Renal cortical epithelial cell (primary cell): Measurements from ENCODE around the gene ODF4. TPM values are rescaled to one million over a fixed set of nuclear protein-coding genes. Genes with fewer than 3 reads are reported as not detected.
A peak's percentile ranks its signal among the peaks of the same experiment; 100 is the strongest.
"Not testable (repeated sequence)": the region's sequence is repeated elsewhere in the genome, so short reads cannot be mapped to it uniquely, and the experiment has no call there.

Experiments
- DNase-seq: peaks from one replicate; pipeline ENCODE4 v3.0.0-alpha.2; 2011; ENCODE audit warnings: low read depth
- total RNA-seq: library from RNA; depleted of rRNA; stranded (reverse); fragments of >200 nt; gene quantifications from 2 replicates; pipeline ENCODE4 v1.2.3, GENCODE V29; 2014

The ODF4 gene
- total RNA-seq, 1 donor from 2014 or later = not detected

DNA sequence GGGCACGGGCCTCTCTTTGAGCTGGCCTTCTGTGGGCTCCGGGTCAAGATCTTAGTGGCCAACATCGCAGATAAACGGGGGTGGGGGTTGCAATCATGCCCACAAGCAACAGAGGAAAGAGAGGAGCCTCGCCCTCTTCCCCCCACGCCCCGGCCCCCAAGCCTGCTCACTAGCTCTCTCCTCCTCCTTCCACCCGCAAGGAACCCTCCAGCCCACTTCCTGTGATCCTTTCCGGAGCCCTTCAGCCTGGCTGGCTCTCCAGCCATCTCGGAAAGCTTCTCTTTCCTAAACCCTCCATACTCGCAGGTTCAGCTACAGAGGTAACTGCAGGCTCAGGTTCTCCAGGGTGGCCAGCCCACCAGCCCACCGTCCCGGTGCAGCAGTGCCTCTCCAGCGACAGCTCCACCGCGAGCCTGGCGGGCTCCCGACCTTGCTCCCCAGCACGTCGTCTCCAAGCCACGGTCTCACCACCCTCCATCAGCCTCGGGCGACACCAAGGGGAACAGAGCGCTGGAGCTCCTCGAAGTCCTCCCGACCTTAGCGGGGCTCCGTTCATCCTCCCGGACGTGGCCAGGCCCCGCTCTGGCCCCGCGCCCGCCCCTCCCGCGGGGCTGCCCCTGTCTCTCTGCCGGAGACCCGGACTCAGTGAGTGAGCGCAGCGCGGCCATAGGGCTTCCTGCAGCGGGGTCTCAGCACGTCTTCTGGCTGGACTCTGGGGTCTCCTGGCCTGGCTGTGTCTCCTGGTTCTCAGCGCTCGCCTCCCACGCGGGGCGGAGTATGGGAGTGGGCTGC lies 12.9 kb upstream of the ODF4 start:
- peak; percentile 7 for DNase-seq

GRCh38 chr17:8327303-8327649 lies 12.4 kb upstream of the ODF4 start:
- no peak for DNase-seq

DNA sequence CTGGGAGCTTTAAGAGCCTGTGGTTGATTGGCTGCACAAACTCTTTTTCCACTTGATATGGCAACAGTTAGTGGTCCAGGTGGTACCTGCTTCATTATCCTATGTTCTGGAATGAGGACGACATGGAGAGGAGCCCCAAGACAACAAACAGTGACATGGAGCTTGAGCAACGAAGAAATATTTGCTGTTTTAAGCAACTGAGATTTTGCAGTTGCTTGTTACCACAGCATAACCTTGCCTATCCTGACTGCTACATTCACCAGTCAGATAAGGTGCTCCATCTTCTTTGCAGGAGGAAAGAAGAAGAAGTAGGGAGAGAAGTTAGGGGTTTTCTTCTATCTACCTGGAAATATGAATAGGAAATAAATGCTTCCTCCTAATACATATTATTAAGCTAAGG lies 7.5 kb upstream of the ODF4 start:
- DNase-seq = no peak

DNA sequence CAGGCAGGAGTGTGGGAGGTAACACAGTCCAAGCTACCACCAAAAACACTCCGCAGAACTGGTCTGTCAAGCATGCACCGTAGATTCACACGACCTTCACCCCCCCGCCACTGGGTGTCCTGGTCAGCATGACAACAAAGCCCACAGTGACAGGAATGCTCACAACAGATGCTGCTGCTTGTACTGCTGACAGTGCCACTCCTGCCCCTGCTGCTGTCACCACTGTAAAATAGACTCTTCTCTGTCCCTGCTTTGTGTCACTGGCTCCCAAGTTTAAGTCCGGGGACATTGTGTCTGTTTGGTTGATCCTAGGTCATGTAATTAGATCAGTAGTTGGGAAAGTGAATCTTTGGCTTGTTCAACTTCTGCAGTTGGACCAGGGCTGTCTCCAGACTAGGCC lies 7.0 kb upstream of the ODF4 start:
- no peak for DNase-seq

GRCh38 chr17:8333281-8333680 lies 6.4 kb upstream of the ODF4 start:
- DNase-seq = no peak

DNA sequence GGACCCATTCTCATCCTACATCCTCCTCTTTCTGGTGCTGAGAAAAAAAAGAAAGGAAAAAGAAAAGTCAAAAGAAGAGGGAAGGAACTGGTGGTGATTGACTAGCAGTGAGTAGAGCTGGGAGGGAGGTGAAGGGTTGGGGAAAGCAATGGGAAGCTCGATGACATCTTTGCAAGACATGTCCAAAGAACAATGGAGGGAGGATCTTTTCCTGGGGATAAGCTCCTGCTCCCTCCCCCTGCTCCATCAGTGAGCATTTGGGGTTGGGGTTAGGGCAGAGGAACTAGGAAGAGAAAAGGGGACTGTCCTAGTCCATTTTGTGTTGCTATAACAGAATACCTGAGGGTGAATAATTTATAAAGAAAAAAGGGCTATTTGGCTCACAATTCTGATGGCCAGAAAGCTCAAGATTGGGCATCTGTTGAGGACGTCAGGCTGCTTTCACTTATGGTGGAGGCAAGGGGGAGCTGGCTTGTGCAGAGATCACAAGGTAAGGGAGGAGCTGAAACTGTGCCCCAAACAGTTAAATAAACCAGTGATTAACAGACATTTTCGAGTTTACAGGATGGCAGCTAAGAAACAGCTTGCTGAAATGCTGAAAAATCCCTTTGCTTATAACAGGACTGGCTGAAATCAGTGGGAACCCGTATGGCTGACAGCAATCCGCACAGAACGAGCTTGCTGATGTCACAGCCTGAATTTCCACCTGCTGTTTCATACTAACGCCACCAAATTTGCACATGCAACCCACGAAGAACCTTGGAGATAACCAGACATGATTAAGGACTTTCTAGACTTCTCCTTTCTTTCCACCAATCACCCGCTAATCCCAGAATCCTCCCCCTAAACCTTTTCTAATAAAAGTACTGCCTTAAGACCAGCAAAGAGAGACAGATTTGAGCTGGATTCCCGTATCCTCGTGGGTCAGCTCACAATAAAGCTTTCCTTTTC lies 1.6 kb upstream of the ODF4 start:
- DNase-seq = no peak

DNA sequence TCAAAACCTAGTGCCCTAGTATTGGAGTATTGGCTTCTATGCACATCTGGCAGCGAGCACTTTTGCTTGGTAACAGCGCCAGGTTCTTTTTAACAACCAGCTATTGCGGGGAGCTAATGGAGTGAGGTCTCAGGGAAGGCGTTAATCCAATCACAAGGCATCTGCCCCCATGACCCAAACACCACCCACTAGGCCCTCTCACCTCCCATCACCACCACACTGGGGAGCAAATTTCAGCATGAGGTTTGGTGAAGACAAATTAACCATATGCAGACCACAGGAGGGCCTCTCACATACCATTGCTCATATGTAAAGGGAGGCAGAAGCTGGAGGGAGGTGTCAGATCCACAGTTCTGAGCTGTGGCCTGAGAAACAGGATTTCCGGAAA lies 893 bp upstream of the ODF4 start:
- DNase-seq = no peak

- DNase-seq = no peak
Observed at GRCh38 chr17:8341456-8341855, 1.8 kb downstream of the ODF4 start.

GRCh38 chr17:8345052-8345690 lies 5.5 kb downstream of the ODF4 start:
- no peak for DNase-seq

DNA sequence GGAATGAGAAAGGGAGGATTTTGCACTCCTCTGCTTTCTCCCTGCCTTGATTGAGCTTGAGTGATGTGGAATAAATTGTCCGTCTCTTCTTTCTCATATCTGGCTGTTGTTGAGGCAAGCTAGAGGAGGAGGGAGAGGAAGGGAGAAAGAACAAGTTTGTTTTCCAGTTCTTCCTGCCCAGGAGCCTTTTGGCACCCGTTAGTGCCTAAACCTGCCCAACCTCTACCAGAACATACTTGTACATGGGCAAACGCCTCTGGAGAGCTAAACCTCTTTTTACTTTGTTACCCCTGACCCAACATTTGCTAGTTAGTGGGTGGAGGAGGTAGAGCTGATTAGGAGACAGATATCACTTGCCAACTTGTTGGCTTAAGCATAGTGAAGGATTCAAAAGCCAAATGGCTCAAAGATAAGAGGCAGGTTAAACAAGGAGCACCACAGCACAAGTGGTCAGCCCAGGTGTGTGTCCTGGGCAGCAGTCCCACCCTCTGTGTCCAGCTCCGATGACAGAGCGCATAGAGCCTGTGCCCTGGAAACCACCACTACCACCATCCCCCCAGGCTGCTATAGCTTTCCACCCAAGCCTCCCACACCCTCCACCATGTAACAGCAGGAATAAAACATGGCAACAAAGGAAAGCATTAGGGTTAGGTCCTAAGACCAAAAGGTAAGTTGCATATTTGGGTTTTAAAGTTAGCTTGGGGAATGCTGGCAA lies 6.5 kb downstream of the ODF4 start:
- DNase-seq = no peak

DNA sequence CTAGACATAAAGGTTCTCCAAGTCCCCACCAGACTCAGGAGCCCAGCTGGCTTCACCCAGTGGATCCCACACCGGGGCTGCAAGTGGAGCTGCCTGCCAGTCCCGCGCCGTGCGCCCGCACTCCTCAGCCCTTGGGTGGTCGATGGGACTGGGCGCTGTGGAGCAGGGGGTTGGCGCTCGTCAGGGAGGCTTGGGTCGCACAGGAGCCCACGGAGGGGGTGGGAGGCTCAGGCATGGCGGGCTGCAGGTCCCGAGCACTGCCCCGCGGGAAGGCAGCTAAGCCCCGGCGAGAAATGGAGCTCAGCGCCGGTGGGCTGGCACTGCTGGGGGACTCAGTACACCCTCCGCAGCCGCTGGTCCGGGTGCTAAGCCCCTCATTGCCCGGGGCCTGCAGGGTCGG lies 7.4 kb downstream of the ODF4 start:
- DNase-seq = not testable (repeated sequence)

GRCh38 chr17:8350339-8350738 lies 10.7 kb downstream of the ODF4 start:
- no peak for DNase-seq

- DNase-seq = no peak
Observed at GRCh38 chr17:8353736-8354135, 14.1 kb downstream of the ODF4 start.

DNA sequence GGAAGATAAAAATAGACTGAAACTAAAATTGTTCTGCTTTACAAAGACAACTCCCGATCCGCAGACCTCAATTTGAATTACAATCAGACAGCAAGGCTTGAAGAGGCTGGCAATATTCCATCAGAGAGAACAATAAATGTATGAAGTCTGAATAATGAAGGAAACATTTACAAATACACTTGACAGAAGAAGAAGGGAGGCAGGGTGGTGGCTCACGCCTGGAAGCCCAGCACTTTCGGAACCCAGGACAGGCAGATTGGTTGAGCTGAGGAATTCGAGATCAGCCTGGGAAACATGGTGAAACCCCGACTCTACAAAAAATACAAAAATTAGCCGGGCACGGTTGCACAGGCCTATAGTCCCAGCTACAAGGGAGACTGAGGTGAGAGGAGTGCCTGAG lies 14.6 kb downstream of the ODF4 start:
- no peak for DNase-seq

GRCh38 chr17:8357910-8358309 lies 18.3 kb downstream of the ODF4 start:
- DNase-seq = no peak

- peak; percentile 28 for DNase-seq
Observed at GRCh38 chr17:8359769-8360168, 20.1 kb downstream of the ODF4 start.

- DNase-seq = no peak
Observed at GRCh38 chr17:8360260-8360659, 20.6 kb downstream of the ODF4 start.

DNA sequence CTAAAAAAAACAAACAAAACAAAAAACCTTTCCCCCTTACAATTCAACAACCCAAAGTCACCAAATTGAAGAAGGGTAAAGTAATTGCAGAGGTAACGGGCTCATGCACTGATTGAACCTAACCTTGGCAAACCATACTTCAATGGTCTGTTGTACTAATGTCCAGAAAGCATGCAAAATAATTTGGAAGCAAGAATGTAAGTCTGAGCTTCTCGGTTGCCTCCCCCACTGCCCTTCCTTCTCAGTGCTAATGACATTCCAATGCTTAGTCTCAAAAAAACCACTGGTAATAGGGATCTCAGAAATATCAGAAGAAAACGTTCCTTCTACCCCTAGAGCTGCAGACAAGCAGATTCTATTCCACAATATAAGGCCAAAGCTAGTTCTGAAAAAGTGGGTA lies 21.1 kb downstream of the ODF4 start:
- no peak for DNase-seq

DNA sequence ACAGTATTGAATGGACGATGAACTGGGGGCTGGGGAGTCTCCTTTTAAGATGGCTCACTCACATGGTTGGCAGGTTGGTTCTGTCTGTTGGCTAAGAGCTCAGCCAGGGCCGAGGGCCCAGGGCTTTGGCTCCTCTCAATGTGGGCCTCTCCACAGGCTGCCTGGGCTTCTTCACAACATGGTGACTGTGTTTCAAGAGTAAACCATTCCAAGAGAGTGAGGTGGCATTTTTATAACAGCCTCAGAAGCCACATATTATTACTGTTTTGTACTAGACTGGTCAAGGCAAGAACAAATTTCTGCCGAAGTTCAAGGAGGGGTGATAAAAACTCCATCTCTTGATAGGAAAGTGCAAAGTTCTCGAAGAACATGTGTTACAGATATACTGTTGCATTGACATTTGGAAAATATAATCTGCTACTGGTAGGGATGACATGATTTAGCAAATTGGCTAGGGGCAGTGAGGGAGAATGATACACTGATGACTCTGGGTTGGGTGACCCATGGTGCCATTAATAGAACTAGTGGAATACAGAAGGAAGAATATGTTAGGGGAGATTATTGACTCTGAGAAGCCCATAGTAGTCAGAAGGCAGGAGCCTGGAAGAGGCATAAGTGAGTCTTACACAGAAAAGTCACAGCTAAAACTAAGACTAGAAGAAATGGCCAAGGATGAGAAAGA lies 23.2 kb downstream of the ODF4 start:
- DNase-seq = no peak

- DNase-seq = peak; percentile 48
Observed at GRCh38 chr17:8365143-8365542, 25.5 kb downstream of the ODF4 start.

- DNase-seq = peak; percentile 15
Observed at GRCh38 chr17:8366231-8366630, 26.6 kb downstream of the ODF4 start.
